KMS-11 (cell line): ENCODE measurements around the gene CD300H.

Experiments
- H2AFZ ChIP-seq: fragments of 200-600 bp; sonication (generic); 2 replicates; pipeline ENCODE4 v1.6.1; 2016; ENCODE audit warnings: antibody characterized with exemption, mixed run types, low read depth
- H3K27ac ChIP-seq: fragments of 200-600 bp; sonication (generic); 2 replicates; pipeline ENCODE4 v1.6.1; 2016; ENCODE audit warnings: mild to moderate bottlenecking, mixed run types
- H3K27me3 ChIP-seq: fragments of 200-600 bp; sonication (generic); 2 replicates; pipeline ENCODE4 v1.6.1; 2017; ENCODE audit warnings: mild to moderate bottlenecking, low read depth, mixed run types, moderate library complexity; ENCODE audit not compliant: insufficient read depth
- H3K36me3 ChIP-seq: fragments of 200-600 bp; sonication (generic); 2 replicates; pipeline ENCODE4 v1.6.1; 2017; ENCODE audit warnings: mild to moderate bottlenecking, mixed run types; ENCODE audit not compliant: insufficient read depth
- H3K4me1 ChIP-seq: fragments of 200-600 bp; sonication (generic); 2 replicates; pipeline ENCODE4 v1.6.1; 2016; ENCODE audit warnings: mild to moderate bottlenecking, low read depth, mixed run types; ENCODE audit not compliant: poor library complexity, severe bottlenecking
- H3K4me2 ChIP-seq: fragments of 200-600 bp; sonication (generic); 2 replicates; pipeline ENCODE4 v1.7.0; 2016; ENCODE audit warnings: mild to moderate bottlenecking, mixed run types
- H3K4me3 ChIP-seq: fragments of 200-600 bp; sonication (generic); IDR thresholded peaks from 2 replicates; pipeline ENCODE4 v1.6.1; 2017; ENCODE audit warnings: low read depth, low read length, mixed read lengths; ENCODE audit not compliant: insufficient read depth
- H3K79me2 ChIP-seq: fragments of 200-600 bp; sonication (generic); 2 replicates; pipeline ENCODE4 v1.6.1; 2016; ENCODE audit warnings: low read depth, mixed run types; ENCODE audit not compliant: insufficient read depth
- H3K9ac ChIP-seq: fragments of 200-600 bp; sonication (generic); 2 replicates; pipeline ENCODE4 v1.6.1; 2016; ENCODE audit warnings: mild to moderate bottlenecking, mixed run types
- H4K20me1 ChIP-seq: fragments of 200-600 bp; sonication (generic); 2 replicates; pipeline ENCODE4 v1.6.1; 2016; ENCODE audit warnings: mild to moderate bottlenecking, mixed run types; ENCODE audit not compliant: insufficient read depth
- CTCF ChIP-seq: fragments of 200-600 bp; sonication (generic); conservative IDR thresholded peaks from 2 replicates; pipeline ENCODE4 v1.6.1; 2017; ENCODE audit warnings: low read depth, mild to moderate bottlenecking, antibody characterized with exemption, low read length, moderate library complexity, mixed read lengths

The CD300H gene

DNA sequence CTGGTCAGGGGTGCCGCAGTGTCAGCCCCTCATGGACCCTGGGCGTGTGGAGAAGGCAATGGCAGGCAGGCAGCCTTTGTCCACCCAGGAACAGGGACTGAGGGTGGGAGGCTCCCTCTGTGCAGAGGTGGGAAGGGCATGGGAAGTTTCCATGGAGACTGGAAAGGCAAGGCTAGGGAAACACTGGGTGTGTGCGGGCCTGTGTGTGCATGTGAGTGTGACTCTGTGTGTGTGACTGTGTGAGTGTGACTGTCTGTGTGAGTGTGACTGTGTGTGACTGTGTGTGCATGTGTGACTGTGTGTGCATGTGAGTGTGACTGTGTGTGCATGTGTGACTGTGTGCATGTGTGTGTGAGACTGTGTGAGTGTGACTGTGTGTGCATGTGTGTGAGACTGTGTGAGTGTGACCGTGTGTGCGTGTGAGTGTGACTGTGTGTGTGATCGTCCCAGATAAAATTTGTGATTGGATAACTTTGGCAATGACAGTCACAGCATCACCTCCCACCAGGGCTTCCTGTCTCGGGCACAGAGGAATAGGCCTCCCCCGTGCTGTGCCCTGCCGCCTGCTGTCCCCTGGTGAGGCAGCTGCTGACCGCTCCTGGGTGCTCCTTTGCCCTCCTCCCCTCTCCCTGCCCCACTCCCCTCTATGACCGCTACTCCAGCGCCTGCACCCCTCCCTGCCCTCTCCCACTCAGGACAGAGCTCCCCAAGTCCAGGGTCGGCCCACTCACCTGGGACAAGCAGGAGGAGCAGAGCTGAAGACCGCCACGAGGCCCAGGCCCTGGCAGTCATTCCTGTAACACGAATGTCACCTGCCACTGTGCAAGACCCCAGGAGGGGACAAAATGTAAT is 22.1 kb downstream of the CD300H start:
- no peak for TF ChIP-seq CTCF

GRCh38 chr17:74543891-74544760 is 23.2 kb downstream of the CD300H start:
- peaks cover 83% of the 10 kb centered on the region for H3K27me3 ChIP-seq

More for the DNA sequence above, 22.1 kb downstream of the CD300H start:
- Histone ChIP-seq H3K4me2 (no peak overlapping the region), H3K9ac (no peak overlapping the region), H3K79me2 (no peaks in the 10 kb centered on the region), H3K27ac (no peak overlapping the region), H3K27me3 (peaks cover 75% of the 10 kb centered on the region), H4K20me1 (no peaks in the 10 kb centered on the region), H2AFZ (no peak overlapping the region), H3K4me1 (no peaks in the 10 kb centered on the region), H3K4me3 (no peak overlapping the region), H3K36me3 (no peaks in the 10 kb centered on the region)

DNA sequence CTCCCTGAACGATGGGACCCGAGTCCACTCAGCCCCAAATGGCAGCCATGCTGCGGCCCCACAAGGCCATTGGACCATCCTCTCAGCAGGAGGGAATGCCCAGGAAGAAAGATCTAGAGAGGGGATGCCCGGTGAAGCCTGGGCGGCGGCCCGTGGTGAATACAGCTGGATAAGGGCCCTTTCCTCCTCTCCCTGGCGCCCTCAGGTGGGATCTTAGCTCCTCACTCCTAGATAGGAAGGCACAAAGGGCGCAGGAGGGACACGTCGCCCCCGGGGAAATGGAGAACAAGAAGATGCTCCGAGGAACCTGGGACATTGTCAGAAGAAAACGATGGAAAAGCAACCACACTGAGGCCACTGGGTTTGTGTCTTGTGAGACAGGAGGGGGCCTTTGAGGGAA is 23.9 kb downstream of the CD300H start:
- no peak for TF ChIP-seq CTCF
- no peak overlapping the region for H3K4me3 ChIP-seq

More at GRCh38 chr17:74543891-74544760, 23.2 kb downstream of the CD300H start:
- H3K9ac ChIP-seq = no peak overlapping the region
- H3K36me3 ChIP-seq = no peaks in the 10 kb centered on the region
- H4K20me1 ChIP-seq = no peaks in the 10 kb centered on the region
- no peak overlapping the region for H3K27ac ChIP-seq
- H3K4me2 ChIP-seq = no peak overlapping the region
- H2AFZ ChIP-seq = no peak overlapping the region
- no peak overlapping the region for H3K4me3 ChIP-seq
- TF ChIP-seq CTCF = no peak
- H3K4me1 ChIP-seq = no peaks in the 10 kb centered on the region
- no peaks in the 10 kb centered on the region for H3K79me2 ChIP-seq

GRCh38 chr17:74542727-74543383 is 24.5 kb downstream of the CD300H start:
- H3K36me3 ChIP-seq = no peaks in the 10 kb centered on the region
- no peaks in the 10 kb centered on the region for H3K79me2 ChIP-seq
- no peaks in the 10 kb centered on the region for H4K20me1 ChIP-seq
- H3K4me3 ChIP-seq = no peak overlapping the region
- no peak overlapping the region for H3K27ac ChIP-seq
- H3K9ac ChIP-seq = no peak overlapping the region
- no peak overlapping the region for H3K4me2 ChIP-seq
- H3K4me1 ChIP-seq = no peaks in the 10 kb centered on the region
- no peak overlapping the region for H2AFZ ChIP-seq
- TF ChIP-seq CTCF = no peak
- H3K27me3 ChIP-seq = peaks cover 89% of the 10 kb centered on the region

More for the DNA sequence above, 23.9 kb downstream of the CD300H start:
- no peak overlapping the region for H3K9ac ChIP-seq
- H4K20me1 ChIP-seq = no peaks in the 10 kb centered on the region
- peaks cover 84% of the 10 kb centered on the region for H3K27me3 ChIP-seq
- no peak overlapping the region for H2AFZ ChIP-seq
- no peaks in the 10 kb centered on the region for H3K79me2 ChIP-seq
- H3K4me1 ChIP-seq = no peaks in the 10 kb centered on the region
- H3K27ac ChIP-seq = no peak overlapping the region
- no peaks in the 10 kb centered on the region for H3K36me3 ChIP-seq
- H3K4me2 ChIP-seq = no peak overlapping the region
